ENCODE data around the gene INSIG1. TPM values are rescaled to one million over a fixed set of nuclear protein-coding genes. Genes with fewer than 3 reads are reported as not detected.

INSIG1 gene
- total RNA-seq, 1 experiment from 2014 or later, result 103 TPM

DNA sequence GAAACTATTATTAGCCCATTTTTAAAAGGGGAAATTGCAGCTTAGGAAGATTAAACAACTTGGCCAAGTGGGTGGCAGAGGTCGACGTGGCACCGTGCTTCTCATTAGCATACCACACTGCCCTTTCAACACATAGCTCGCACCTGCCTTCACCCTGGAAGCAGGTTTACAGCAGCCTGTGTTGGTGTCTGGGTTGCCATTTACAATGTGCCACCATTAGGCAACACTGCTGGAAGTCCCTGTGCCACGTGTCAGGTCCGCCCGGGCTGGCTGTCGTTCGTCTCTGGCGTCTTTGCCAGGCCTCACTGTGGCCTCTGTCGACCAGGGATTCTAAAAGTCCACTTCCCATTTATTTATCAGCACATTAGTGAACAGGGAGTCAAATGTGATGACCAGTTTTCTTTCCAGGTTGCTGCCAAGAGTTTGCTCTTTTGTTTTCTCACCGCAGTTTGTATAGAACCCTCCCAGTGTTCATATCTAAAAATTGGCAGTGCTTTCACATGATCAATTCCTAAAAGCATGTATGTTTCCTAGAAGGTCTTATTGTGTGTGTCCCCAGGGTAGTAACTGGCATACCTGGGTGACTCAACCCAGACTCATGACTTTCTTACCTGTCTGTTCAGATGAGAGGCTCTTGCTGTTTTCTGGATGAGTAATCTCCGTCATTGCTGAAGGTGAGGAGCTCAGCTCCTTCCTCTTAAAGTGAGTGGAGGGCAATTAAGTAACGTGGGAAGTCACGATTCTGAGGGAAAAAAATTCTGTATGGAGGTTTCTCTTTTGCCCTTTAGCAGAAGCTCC, 9.2 kb downstream of the INSIG1 start:
- intact Hi-C loops (cut with micrococcal nuclease; ENCODE audit: unreplicated experiment), result loop anchor here (1.0 kb wide), 1 partner anchor 77 kb away; no protein-coding TSS in a partner anchor
- Histone ChIP-seq H3K4me1 (replicated peaks; ENCODE audit: insufficient read depth) (peaks cover 22% of the 10 kb centered on the region), H3K9me2 (ENCODE audit: insufficient read depth) (no peaks in the 10 kb centered on the region), H3K79me2 (ENCODE audit: low read depth) (peaks cover 17% of the 10 kb centered on the region), H4K20me1 (ENCODE audit: insufficient read depth) (peaks cover 37% of the 10 kb centered on the region), H2AFZ (no peak overlapping the region), H3K27me3 (ENCODE audit: insufficient read depth, low read depth) (no peaks in the 10 kb centered on the region), H3K36me3 (ENCODE audit: low read depth) (peaks cover 56% of the 10 kb centered on the region), H3K27ac (peak overlapping the region; percentile 38), H3K9me3 (ENCODE audit: insufficient read depth, low read depth) (no peaks in the 10 kb centered on the region), H3F3A (ENCODE audit: insufficient read depth, low read depth) (peaks cover 72% of the 10 kb centered on the region), H3K4me2 (peak overlapping the region; percentile 33), H3K4me3 (no peak overlapping the region)
- POLR2A ChIA-PET (ENCODE audit: unreplicated experiment), result interaction anchor here (0.6 kb wide), 2 partner anchors 48 to 93 kb away, joined by 3 to 4 read pairs; no protein-coding TSS in a partner anchor
- BruUV-seq (replicated peaks), result no TSS peak
- CTCF ChIA-PET, result interaction anchor here (0.5 to 1.3 kb wide), 2 partner anchors 38 to 779 kb away, joined by 4 to 5 read pairs; no protein-coding TSS in a partner anchor
- TF ChIP-seq CTCF (conservative IDR thresholded peaks at IDR 0.05) (no peak), EZH2 (IDR thresholded peaks at IDR 0.05; ENCODE audit: low read depth) (no peak)
- DNase-seq, result peak; percentile 51 to 96

DNA sequence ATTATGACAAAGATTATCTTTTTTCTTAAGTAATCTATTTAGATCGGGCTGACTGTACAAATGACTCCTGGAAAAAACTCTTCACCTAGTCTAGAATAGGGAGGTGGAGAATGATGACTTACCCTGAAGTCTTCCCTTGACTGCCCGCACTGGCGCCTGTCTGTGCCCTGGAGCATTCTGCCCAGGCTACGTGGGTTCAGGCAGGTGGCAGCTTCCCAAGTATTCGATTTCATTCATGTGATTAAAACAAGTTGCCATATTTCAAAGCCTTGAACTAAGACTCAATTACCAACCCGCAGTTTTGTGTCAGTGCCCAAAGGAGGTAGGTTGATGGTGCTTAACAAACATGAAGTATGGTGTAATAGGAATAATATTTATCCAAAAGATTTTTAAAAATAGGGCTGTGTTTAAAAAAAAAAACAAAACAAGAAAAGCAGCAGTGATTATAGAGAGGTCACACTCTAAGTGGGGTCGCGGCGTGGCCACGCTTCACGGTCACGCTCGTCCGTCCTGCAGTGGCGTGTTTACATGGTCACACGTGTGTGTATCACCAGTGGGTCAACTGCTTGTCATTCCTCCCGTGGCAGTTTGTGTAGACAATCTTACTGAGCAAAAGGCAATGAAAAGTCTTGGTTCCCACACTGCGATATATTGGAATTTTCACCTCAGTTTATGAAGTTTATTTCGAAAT, 10.8 kb downstream of the INSIG1 start:
- Histone ChIP-seq H3K36me3 (ENCODE audit: low read depth) (peaks cover 42% of the 10 kb centered on the region), H3K9me2 (ENCODE audit: insufficient read depth) (no peaks in the 10 kb centered on the region)
- BruUV-seq (replicated peaks), result no TSS peak

More for the DNA sequence above, 10.8 kb downstream of the INSIG1 start:
- Histone ChIP-seq H3K79me2 (ENCODE audit: low read depth) (peaks cover 9% of the 10 kb centered on the region), H3F3A (ENCODE audit: insufficient read depth, low read depth) (peaks cover 74% of the 10 kb centered on the region), H3K4me2 (no peak overlapping the region), H3K27me3 (ENCODE audit: insufficient read depth, low read depth) (0 out of 2 replicates have a peak, but pooled peaks cover under 1% of the 10 kb centered on the region), H3K4me1 (replicated peaks; ENCODE audit: insufficient read depth) (peaks cover 22% of the 10 kb centered on the region), H4K20me1 (ENCODE audit: insufficient read depth) (peaks cover 34% of the 10 kb centered on the region), H3K27ac (no peak overlapping the region), H3K9me3 (ENCODE audit: insufficient read depth, low read depth) (no peaks in the 10 kb centered on the region), H2AFZ (no peak overlapping the region), H3K4me3 (no peak overlapping the region)
- intact Hi-C loops (cut with micrococcal nuclease; ENCODE audit: unreplicated experiment), result no loop called here
- no peak for DNase-seq
- CTCF ChIA-PET, result interaction anchor here (1.3 kb wide), 1 partner anchor 37 kb away, joined by 5 read pairs; no protein-coding TSS in a partner anchor
- POLR2A ChIA-PET (ENCODE audit: unreplicated experiment), result no interaction called here
- TF ChIP-seq EZH2 (IDR thresholded peaks at IDR 0.05; ENCODE audit: low read depth) (no peak), CTCF (conservative IDR thresholded peaks at IDR 0.05) (no peak)

Measured in PC-9 (cell line).